Breast epithelium (tissue), 3 donors: Measurements from ENCODE around the gene TRPT1.

Source experiments
- CTCF ChIP-seq, 3 donors: fragments of 450-650 bp; IDR thresholded peaks; one replicate each; pipeline ENCODE4 v1.5.1; 2016 to 2017; ENCODE audit warnings: antibody characterized with exemption in 3 of 3, mild to moderate bottlenecking in 3 of 3, moderate library complexity in 3 of 3
- POLR2AphosphoS5 ChIP-seq, 3 donors: sonication (generic); formaldehyde crosslinking; IDR thresholded peaks; one replicate each; pipeline ENCODE4 v1.6.1; 2017; ENCODE audit warnings: antibody characterized with exemption in 3 of 3

DNA sequence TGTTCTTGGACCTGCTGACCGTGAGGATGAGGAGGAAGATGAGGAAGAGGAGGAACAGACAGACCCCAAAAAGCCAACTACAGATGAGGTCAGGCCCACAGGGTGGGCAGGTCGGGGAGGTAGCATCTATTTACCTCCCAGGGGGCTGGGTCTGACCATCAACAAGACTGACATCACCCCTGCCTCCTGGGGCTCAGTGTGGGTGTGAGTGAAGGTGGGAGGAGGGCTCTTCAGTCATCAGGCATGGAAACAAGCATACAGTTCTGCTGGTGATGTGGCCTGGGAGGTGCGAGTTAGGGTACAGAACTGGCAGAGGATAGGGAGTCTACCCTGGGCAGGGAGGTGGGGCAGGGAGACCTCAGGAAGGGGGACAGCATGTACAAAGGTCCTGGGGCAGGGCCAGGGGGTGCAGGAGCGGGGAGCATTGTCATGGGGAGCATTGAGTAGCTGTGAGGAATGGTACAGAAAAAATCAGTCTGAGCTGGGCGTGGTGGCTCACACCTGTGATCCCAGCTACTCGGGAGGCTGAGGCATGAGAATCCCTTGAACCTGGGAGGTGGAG is 34.2 kb upstream of the TRPT1 start:
- TF ChIP-seq POLR2AphosphoS5 (IDR thresholded peaks at IDR 0.05) (no peak), CTCF (IDR thresholded peaks at IDR 0.05) (no peak)
